ENCODE results near the gene RPL5. TPM values are rescaled to one million over a fixed set of nuclear protein-coding genes. Genes with fewer than 3 reads are reported as not detected.

RPL5 gene
- total and polyA plus RNA-seq, 2 of the 4 experiments (the other 2 are of a cell fraction): 1,406 to 1,679 TPM

GRCh38 chr1:92784639-92785500 is 47.0 kb upstream of the RPL5 start, which contains the start of gene EVI5:
TSS of gene EVI5 (minus strand) at chr1:92785108. CDS start at chr1:92736546, 48,562 bp downstream.
- H4K20me1 ChIP-seq (ENCODE audit: insufficient read depth, low read length): peaks cover 14% of the 10 kb centered on the region
- peak within 1 kb of the TSS; percentile 95 for H3K4me2 ChIP-seq (ENCODE audit: low read depth, low read length)
- CTCF ChIA-PET: interaction anchor here (0.8 to 2.0 kb wide), 6 partner anchors 8 to 36 kb away, joined by 3 to 5 read pairs (median 4); no protein-coding TSS in a partner anchor
- peak within 1 kb of the TSS; percentile 70 for H4K91ac ChIP-seq (ENCODE audit: insufficient read depth, low read depth, low read length)
- dilution Hi-C loops (cut with HindIII; ENCODE audit: low sequenced_read_pairs, unreplicated experiment) (no loop called here), intact Hi-C loops (cut with micrococcal nuclease) (loop anchor here (2.0 kb wide), 1 partner anchor 48 kb away; the partner anchor contains the start of gene RPL5), in situ Hi-C loops (cut with MboI; ENCODE audit: low sequenced_read_pairs) (no loop called here)
- H3K27ac ChIP-seq (ENCODE audit: insufficient read depth, low read length): peak within 1 kb of the TSS; percentile 88
- peak within 1 kb of the TSS; percentile 87 for H3K9ac ChIP-seq (ENCODE audit: low read depth, low read length)
- H2AFZ ChIP-seq (replicated peaks; ENCODE audit: low read length, poor library complexity): peak within 1 kb of the TSS; percentile 99
- no peaks in the 10 kb centered on the region for H3K27me3 ChIP-seq (ENCODE audit: control insufficient read depth, insufficient read depth, low read length)
- peak within 1 kb of the TSS; percentile 47 for H4K5ac ChIP-seq (ENCODE audit: low read depth, low read length)
- H4K8ac ChIP-seq (ENCODE audit: low read depth in 2 of 2, low read length in 2 of 2): peak within 1 kb of the TSS; percentile 15 to 88; a peak in 3 of 4 replicates
- no TSS peak for BruUV-seq (replicated peaks)
- H3K23ac ChIP-seq (ENCODE audit: low read depth, low read length): peak within 1 kb of the TSS; percentile 84
- H3K56ac ChIP-seq (ENCODE audit: extremely low read depth, insufficient read depth, low read length): peak within 1 kb of the TSS; percentile 36
- no peaks in the 10 kb centered on the region for H3K9me3 ChIP-seq (ENCODE audit: control insufficient read depth, insufficient read depth, low read length)
- peak within 1 kb of the TSS; percentile 98 for H2AK9ac ChIP-seq (replicated peaks; ENCODE audit: low read depth, low read length, poor library complexity)
- peak; percentile 97 for ATAC-seq (ENCODE audit: low read depth)
- peak within 1 kb of the TSS; percentile 77 for H2BK120ac ChIP-seq (ENCODE audit: low read depth, low read length)
- H3K9me1 ChIP-seq (ENCODE audit: insufficient read depth, low read length): 0 out of 2 replicates have a peak, but pooled peaks cover 2% of the 10 kb centered on the region
- no peaks in the 10 kb centered on the region; the same call in 1 of the 2 replicates for H3K4me1 ChIP-seq (ENCODE audit: control insufficient read depth, insufficient read depth, low read length)
- peak within 1 kb of the TSS; percentile 91 for H3K4me3 ChIP-seq (ENCODE audit: insufficient read depth, low read depth, low read length)
- H2AK5ac ChIP-seq (ENCODE audit: low read depth, low read length): no peak within 1 kb of the TSS; the same call in 1 of the 2 replicates
- 0 out of 2 replicates have a peak within 1 kb of the TSS, but pooled peaks have one; percentile 57 for H2BK20ac ChIP-seq (ENCODE audit: low read depth, low read length)
- H3K4ac ChIP-seq (ENCODE audit: low read depth, low read length): peak within 1 kb of the TSS; percentile 82
- DNase-seq: peak; percentile 97
- peak within 1 kb of the TSS; percentile 31; the same call in 1 of the 3 replicates for H2BK15ac ChIP-seq (ENCODE audit: low read depth, low read length)
- no peaks in the 10 kb centered on the region; the same call in 1 of the 2 replicates for H3K36me3 ChIP-seq (ENCODE audit: control insufficient read depth, insufficient read depth, low read length)
- 0% methylated on average over 17 of the region's 94 CpGs; no CpG with 5 or more reads in 1 of the 2 experiments for WGBS, 2 experiments (ENCODE audit: extremely low coverage in 2 of 2, insufficient read length in 1 of 2)
- H3K79me1 ChIP-seq (ENCODE audit: low read depth in 1 of 2, low read length in 2 of 2): peaks cover 0 to 25% of the 10 kb centered on the region in 2 experiments; a peak in 2 of 4 replicates
- H3K14ac ChIP-seq (replicated peaks; ENCODE audit: low read depth, low read length): peak within 1 kb of the TSS; percentile 75
- POLR2A ChIA-PET (ENCODE audit: unreplicated experiment): no interaction called here
- peak within 1 kb of the TSS; percentile 95 for H2BK5ac ChIP-seq (ENCODE audit: low read depth, low read length, poor library complexity, severe bottlenecking)
- H3K18ac ChIP-seq (ENCODE audit: low read depth, low read length): peak within 1 kb of the TSS; percentile 67
- no peak for TF ChIP-seq FOS (IDR thresholded peaks at IDR 0.05; ENCODE audit: low read depth, low read length)
- TF ChIP-seq CHD1 (IDR thresholded peaks at IDR 0.05; ENCODE audit: low read depth, low read length): peak; percentile 56; the same call in 1 of the 2 replicates
- peak; percentile 52; the same call in 1 of the 2 replicates for TF ChIP-seq MAZ (IDR thresholded peaks at IDR 0.05; ENCODE audit: borderline replicate concordance, low read depth, low read length)
- TF ChIP-seq CEBPB (IDR thresholded peaks at IDR 0.05; ENCODE audit: low read depth, low read length): no peak
- TF ChIP-seq ELK1 (IDR thresholded peaks at IDR 0.05; ENCODE audit: borderline replicate concordance, low read depth, low read length): no peak
- peak; percentile 24; the same call in 1 of the 2 replicates for TF ChIP-seq NFE2L2 (IDR thresholded peaks at IDR 0.05; ENCODE audit: low read depth, low read length)
- TF ChIP-seq USF2 (IDR thresholded peaks at IDR 0.05; ENCODE audit: low read depth, low read length): peak; percentile 60; the same call in 1 of the 2 replicates
- no peak for TF ChIP-seq MAFK (IDR thresholded peaks at IDR 0.05; ENCODE audit: low read depth, low read length)
- TF ChIP-seq RCOR1 (IDR thresholded peaks at IDR 0.05; ENCODE audit: insufficient replicate concordance, low read length): no peak
- TF ChIP-seq BHLHE40 (IDR thresholded peaks at IDR 0.05; ENCODE audit: low read depth, low read length): peak; percentile 88
- peak; percentile 60; the same call in 1 of the 2 replicates for TF ChIP-seq MXI1 (IDR thresholded peaks at IDR 0.05; ENCODE audit: borderline replicate concordance, low read depth, low read length)
- TF ChIP-seq CTCF (conservative IDR thresholded peaks at IDR 0.05; ENCODE audit: low read depth, low read length): no peak; the same call in 1 of the 2 replicates

Data from IMR-90 (cell line).